ENCODE measurements around the gene TRIM56.
A peak's percentile ranks its signal among the peaks of the same experiment; 100 is the strongest.
"Not testable (repeated sequence)": the region's sequence is repeated elsewhere in the genome, so short reads cannot be mapped to it uniquely, and the experiment has no call there.

Gene TRIM56

DNA sequence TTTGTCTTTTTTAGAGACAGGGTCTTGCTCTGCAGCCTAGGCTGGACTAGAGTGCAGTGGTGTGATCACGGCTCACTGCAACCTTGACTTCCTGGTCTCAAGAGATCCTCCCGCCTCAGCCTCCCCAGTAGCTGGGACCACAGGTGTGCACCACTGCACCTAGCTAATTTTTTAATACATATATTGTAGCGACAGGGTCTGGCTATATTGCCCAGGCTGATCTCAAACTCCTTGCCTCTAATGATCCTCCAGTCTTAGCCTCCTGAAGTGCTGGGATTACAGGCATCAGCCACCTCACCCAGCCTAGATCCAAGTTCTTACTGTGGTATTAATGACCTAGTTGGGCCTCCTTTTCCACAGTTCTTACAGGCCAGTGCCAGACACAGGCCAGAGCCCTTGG, 29.9 kb downstream of the TRIM56 start:
- TF ChIP-seq, protein P1, sequence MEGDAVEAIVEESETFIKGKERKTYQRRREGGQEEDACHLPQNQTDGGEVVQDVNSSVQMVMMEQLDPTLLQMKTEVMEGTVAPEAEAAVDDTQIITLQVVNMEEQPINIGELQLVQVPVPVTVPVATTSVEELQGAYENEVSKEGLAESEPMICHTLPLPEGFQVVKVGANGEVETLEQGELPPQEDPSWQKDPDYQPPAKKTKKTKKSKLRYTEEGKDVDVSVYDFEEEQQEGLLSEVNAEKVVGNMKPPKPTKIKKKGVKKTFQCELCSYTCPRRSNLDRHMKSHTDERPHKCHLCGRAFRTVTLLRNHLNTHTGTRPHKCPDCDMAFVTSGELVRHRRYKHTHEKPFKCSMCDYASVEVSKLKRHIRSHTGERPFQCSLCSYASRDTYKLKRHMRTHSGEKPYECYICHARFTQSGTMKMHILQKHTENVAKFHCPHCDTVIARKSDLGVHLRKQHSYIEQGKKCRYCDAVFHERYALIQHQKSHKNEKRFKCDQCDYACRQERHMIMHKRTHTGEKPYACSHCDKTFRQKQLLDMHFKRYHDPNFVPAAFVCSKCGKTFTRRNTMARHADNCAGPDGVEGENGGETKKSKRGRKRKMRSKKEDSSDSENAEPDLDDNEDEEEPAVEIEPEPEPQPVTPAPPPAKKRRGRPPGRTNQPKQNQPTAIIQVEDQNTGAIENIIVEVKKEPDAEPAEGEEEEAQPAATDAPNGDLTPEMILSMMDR (conservative IDR thresholded peaks at IDR 0.05; ENCODE audit: low read depth, low read length): no peak
- no peak overlapping the region for H3K4me3 ChIP-seq (ENCODE audit: low read length)
- DNase-seq (ENCODE audit: low read depth): no peak

DNA sequence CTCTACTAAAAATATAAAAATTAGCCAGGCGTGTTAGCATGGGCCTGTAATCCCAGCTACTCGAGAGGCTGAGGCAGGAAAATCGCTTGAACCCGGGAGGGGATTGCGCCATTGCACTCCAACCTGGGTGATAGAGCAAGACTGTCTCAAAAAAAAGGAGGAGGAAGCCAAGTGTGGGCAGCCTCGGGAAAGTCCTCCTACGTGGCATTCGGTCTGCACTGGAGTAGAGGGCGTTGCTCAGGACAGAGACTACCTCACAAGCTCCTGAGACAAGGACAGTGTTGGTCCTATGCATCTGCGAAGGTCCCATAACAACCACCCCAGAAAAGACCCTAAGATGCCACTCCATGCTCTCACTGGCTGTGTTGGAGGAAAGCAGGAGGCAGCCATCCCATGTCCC, 31.6 kb downstream of the TRIM56 start:
- no peak overlapping the region for H3K4me3 ChIP-seq (ENCODE audit: low read length)
- DNase-seq (ENCODE audit: low read depth): no peak
- TF ChIP-seq, protein P1 (conservative IDR thresholded peaks at IDR 0.05; ENCODE audit: low read depth, low read length): no peak

DNA sequence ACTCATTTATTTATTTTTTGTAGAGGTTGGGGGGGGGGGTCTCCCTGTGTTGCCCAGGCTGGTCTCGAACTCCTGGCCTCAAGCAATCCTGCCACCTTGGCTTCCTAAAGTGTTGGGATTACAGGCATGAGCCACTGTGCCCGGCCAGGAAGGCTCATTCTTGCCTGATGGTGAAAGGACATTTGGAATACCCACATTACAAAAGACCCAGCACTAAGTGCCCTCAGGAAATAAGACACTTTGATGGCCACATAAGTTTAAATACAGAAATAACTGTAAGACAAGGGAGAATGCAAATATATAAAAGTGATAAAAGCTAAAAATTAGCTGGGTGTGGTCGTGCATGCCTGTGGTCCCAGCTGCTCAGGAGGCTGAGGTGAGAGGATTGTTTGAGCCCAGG, 33.6 kb downstream of the TRIM56 start:
- TF ChIP-seq, protein P1 (conservative IDR thresholded peaks at IDR 0.05; ENCODE audit: low read depth, low read length): no peak
- no peak overlapping the region for H3K4me3 ChIP-seq (ENCODE audit: low read length)
- no peak for DNase-seq (ENCODE audit: low read depth)

DNA sequence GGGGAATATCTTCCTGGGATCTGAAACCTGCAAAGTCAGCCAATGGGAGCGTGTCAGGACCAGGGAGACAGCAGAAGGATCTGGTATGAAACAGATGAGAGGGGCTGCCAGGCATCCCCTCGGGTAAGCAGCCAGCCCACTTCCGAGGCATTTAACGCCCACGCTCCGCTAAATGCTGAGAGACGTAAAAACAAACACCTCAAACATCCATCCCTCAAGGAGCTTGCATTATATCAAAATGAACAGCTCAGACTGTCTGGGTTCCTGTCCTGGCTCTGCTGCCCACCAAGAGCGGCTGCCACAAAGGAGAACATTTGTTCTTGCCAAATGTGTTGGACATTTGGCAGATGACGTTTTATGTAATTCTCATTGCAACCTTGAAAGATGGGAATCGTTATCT, 34.6 kb downstream of the TRIM56 start:
- TF ChIP-seq, protein P1 (conservative IDR thresholded peaks at IDR 0.05; ENCODE audit: low read depth, low read length): no peak
- no peak for DNase-seq (ENCODE audit: low read depth)
- no peak overlapping the region for H3K4me3 ChIP-seq (ENCODE audit: low read length)

DNA sequence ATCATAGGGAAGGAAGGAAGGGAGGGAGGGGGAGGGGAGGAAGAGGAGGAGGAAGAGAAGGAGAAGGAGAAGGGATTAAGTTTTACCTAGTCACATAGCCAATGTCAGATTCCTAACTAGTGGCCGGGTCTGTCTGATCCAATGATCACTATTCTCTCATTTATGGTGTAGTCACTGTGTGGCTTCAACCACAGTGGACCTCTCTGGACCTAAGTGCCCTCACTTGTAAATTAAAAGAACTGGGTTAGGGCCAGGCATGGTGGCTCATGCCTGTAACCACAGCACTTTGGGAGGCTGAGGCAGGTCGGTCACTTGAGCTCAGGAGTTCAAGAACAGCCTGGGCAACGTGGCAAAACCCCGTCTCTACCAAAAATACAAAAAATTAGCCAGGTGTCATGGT, 35.0 kb downstream of the TRIM56 start:
- no peak for DNase-seq (ENCODE audit: low read depth)
- TF ChIP-seq, protein P1 (conservative IDR thresholded peaks at IDR 0.05; ENCODE audit: low read depth, low read length): no peak
- H3K4me3 ChIP-seq (ENCODE audit: low read length): no peak overlapping the region

DNA sequence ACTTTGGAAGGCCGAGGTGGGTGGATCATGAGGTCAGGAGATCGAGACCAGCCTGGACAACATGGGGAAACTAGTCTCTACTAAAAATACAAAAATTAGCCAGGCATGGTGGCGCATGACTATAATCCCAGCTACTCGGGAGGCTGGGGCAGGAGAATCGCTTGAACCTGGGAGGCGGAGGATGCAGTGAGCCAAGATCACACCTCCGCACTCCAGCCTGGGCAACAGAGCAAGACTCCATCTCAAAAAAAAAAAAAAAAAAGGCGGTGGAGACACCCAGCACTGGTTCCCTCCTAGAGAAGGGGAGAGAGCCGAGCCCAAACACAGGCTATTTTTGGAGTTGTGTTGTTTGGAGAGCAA, 36.3 kb downstream of the TRIM56 start:
- not testable (repeated sequence) for DNase-seq (ENCODE audit: low read depth); H3K4me3 ChIP-seq (ENCODE audit: low read length)

DNA sequence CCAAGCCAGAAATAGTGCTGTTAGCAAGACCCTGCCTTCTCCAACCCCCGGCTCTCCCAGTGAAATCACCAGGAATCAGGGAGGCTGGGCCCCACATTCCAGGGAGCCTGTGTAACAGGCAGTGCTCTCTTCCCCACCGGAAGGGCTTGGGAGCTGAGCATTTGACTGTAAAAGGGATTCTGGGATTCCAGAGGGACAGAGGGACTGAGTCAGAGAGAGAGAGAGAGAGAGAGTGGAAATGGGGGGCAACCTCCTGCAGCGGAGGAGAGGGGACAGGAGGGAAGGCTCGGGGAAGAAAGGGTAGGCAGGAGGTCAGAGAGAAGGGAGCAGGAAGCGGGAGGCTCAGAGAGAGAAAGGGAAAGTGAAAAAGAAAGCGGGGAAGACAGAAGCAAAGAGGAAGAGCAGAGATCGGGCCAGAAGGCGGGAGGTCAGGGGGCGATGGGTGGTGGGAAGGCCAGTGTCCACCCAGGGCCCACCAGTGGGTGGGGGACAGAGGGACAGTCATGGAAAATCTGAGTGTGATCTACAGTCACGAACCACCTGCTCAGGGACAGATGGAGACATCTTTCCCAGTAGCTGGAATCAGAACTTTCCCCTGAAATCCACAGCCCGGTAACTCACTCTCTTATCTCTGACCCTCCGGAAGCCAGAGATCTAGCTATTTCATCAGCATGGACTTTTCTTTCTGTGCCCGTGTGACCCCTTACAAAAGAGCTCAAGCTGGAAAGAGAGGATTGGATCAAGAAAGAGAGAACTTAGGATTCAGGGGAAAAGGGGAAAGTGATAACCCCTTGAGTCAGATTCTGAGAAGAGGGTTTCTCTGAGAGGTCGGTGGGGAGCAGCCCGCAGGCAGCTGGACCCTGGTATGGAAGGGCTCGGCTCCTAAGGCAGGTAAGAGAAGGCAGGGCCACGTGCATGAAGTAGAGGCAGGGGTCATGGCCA, 37.0 kb downstream of the TRIM56 start:
- TF ChIP-seq, protein P1 (conservative IDR thresholded peaks at IDR 0.05; ENCODE audit: low read depth, low read length): no peak
- peak; percentile 95 for DNase-seq (ENCODE audit: low read depth)
- H3K4me3 ChIP-seq (ENCODE audit: low read length): no peak overlapping the region
